HG03139 (cell line): ENCODE data around the gene TREH.
"Not testable (repeated sequence)": the region's sequence is repeated elsewhere in the genome, so short reads cannot be mapped to it uniquely, and the experiment has no call there.

Experiments
- ATAC-seq: cut with Tn5 transposase; IDR thresholded peaks from one replicate; pipeline ENCODE4 v1.9.1; 2021; ENCODE audit not compliant: unreplicated experiment

TREH gene

GRCh38 chr11:118679483-118679882, at the start of gene TREH:
TSS of gene TREH (minus strand) at chr11:118679650. CDS start at chr11:118679627, 23 bp downstream.
- no peak for ATAC-seq

GRCh38 chr11:118728112-118728511, 48.7 kb upstream of the TREH start:
- not testable (repeated sequence) for ATAC-seq

GRCh38 chr11:118727721-118728066, 48.2 kb upstream of the TREH start:
- ATAC-seq, result not testable (repeated sequence)

- not testable (repeated sequence) for ATAC-seq
These were observed 47.7 kb upstream of the TREH start for GRCh38 chr11:118727001-118727720.

- ATAC-seq, result not testable (repeated sequence)
These were observed 42.1 kb upstream of the TREH start for GRCh38 chr11:118721478-118722015.

- ATAC-seq, result not testable (repeated sequence)
These were observed 41.3 kb upstream of the TREH start for GRCh38 chr11:118720740-118721139.

- ATAC-seq, result not testable (repeated sequence)
These were observed 40.6 kb upstream of the TREH start for GRCh38 chr11:118720078-118720477.

- not testable (repeated sequence) for ATAC-seq
These were observed 39.1 kb upstream of the TREH start for GRCh38 chr11:118718562-118718961.

GRCh38 chr11:118717733-118718132, 38.3 kb upstream of the TREH start:
- not testable (repeated sequence) for ATAC-seq

- not testable (repeated sequence) for ATAC-seq
These were observed 37.8 kb upstream of the TREH start for GRCh38 chr11:118717221-118717620.

GRCh38 chr11:118715837-118716260, 36.4 kb upstream of the TREH start:
- ATAC-seq, result no peak

GRCh38 chr11:118715245-118715831, 35.9 kb upstream of the TREH start:
- no peak for ATAC-seq

GRCh38 chr11:118714816-118715215, 35.4 kb upstream of the TREH start:
- ATAC-seq, result no peak

- not testable (repeated sequence) for ATAC-seq
These were observed 35.0 kb upstream of the TREH start for GRCh38 chr11:118714416-118714815.

GRCh38 chr11:118708296-118708695, 28.8 kb upstream of the TREH start:
- ATAC-seq, result no peak

- no peak for ATAC-seq
These were observed 27.0 kb upstream of the TREH start for GRCh38 chr11:118706546-118706825.

GRCh38 chr11:118705791-118706545, 26.5 kb upstream of the TREH start:
- ATAC-seq, result no peak

GRCh38 chr11:118705111-118705741, 25.8 kb upstream of the TREH start:
- ATAC-seq, result no peak

GRCh38 chr11:118703563-118704106, 24.2 kb upstream of the TREH start:
- ATAC-seq, result no peak

GRCh38 chr11:118699506-118700220, 20.2 kb upstream of the TREH start:
- ATAC-seq, result no peak
